ENCODE measurements around the gene PRKAR2A.

GRCh38 chr3:48826451-48826850 is 21.2 kb downstream of the PRKAR2A start:
- TF ChIP-seq, protein P1, sequence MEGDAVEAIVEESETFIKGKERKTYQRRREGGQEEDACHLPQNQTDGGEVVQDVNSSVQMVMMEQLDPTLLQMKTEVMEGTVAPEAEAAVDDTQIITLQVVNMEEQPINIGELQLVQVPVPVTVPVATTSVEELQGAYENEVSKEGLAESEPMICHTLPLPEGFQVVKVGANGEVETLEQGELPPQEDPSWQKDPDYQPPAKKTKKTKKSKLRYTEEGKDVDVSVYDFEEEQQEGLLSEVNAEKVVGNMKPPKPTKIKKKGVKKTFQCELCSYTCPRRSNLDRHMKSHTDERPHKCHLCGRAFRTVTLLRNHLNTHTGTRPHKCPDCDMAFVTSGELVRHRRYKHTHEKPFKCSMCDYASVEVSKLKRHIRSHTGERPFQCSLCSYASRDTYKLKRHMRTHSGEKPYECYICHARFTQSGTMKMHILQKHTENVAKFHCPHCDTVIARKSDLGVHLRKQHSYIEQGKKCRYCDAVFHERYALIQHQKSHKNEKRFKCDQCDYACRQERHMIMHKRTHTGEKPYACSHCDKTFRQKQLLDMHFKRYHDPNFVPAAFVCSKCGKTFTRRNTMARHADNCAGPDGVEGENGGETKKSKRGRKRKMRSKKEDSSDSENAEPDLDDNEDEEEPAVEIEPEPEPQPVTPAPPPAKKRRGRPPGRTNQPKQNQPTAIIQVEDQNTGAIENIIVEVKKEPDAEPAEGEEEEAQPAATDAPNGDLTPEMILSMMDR (IDR thresholded peaks at IDR 0.05): no peak
- TF ChIP-seq POLR2A (IDR thresholded peaks at IDR 0.05): no peak
